Sigmoid colon (tissue), 7 donors: Measurements from ENCODE around the gene MEGF6. TPM values are rescaled to one million over a fixed set of nuclear protein-coding genes. Genes with fewer than 3 reads are reported as not detected.

ENCODE experiments used
- DNase-seq: peaks from one replicate; pipeline ENCODE4 v3.0.0-alpha.2; 2019
- H3K27ac ChIP-seq, 4 donors: fragments of 200-600 bp; sonication (generic); one replicate each; pipeline ENCODE4 v1.5.1; 2016 to 2019; ENCODE audit warnings: mild to moderate bottlenecking in 1 of 4
- H3K27me3 ChIP-seq, 3 donors: fragments of 200-600 bp; sonication (generic); one replicate each; pipeline ENCODE4 v1.5.1; 2019; ENCODE audit warnings: mild to moderate bottlenecking in 1 of 3
- H3K36me3 ChIP-seq, 4 donors: fragments of 200-600 bp; sonication (generic); one replicate each; pipeline ENCODE4 v1.5.1; 2016 to 2019
- H3K4me1 ChIP-seq, 4 donors: fragments of 200-600 bp; sonication (generic); one replicate each; pipeline ENCODE4 v1.5.1; 2017 to 2019
- H3K4me3 ChIP-seq, 4 donors: fragments of 200-600 bp; sonication (generic); one replicate each; pipeline ENCODE4 v1.5.1; 2017 to 2019; ENCODE audit warnings: mild to moderate bottlenecking in 2 of 4, moderate library complexity in 1 of 4
- H3K9me3 ChIP-seq, 4 donors: fragments of 200-600 bp in 3 of 4; sonication (generic) in 3 of 4; one replicate each; pipeline versions ENCODE4 v1.5.1 to v1.6.1; 2013 to 2019
- CTCF ChIP-seq, 4 experiments: fragments of 450-650 bp in 3 of 4; fragments of 200-600 bp in 1 of 4; IDR thresholded peaks; one replicate each; pipeline ENCODE4 v1.5.1; 2016 to 2019; ENCODE audit warnings: antibody characterized with exemption in 4 of 4, mild to moderate bottlenecking in 3 of 4, moderate library complexity in 2 of 4
- EP300 ChIP-seq, 4 donors: sonication (generic); formaldehyde crosslinking; IDR thresholded peaks; one replicate each; pipeline ENCODE4 v1.6.1; 2017; ENCODE audit warnings: antibody characterized with exemption in 4 of 4
- POLR2A ChIP-seq, 2 donors: fragments of 450-650 bp; IDR thresholded peaks; one replicate each; pipeline ENCODE4 v1.6.1; 2016; ENCODE audit warnings: antibody characterized with exemption in 2 of 2, mild to moderate bottlenecking in 2 of 2, moderate library complexity in 2 of 2
- POLR2AphosphoS5 ChIP-seq, 4 donors: sonication (generic); formaldehyde crosslinking; IDR thresholded peaks; one replicate each; pipeline ENCODE4 v1.6.1; 2017; ENCODE audit warnings: antibody characterized with exemption in 4 of 4
- WGBS, 2 donors: extraction: QIAGEN DNeasy Blood & Tissue Kit; methylation state at CpG; one replicate each; pipeline ENCODE4 v1.1.7; 2013; 5-methylcytosine and 5-hydroxymethylcytosine counted together
- intact Hi-C: fragments of 100-400 bp; cut with DNase I; formaldehyde crosslinking; loops from one replicate; pipeline ENCODE4 v1.15.1; 2023
- polyA plus RNA-seq, 3 donors: library from polyadenylated mRNA; stranded (reverse); fragments of 200-250 nt; gene quantifications; one replicate each; pipeline ENCODE4 v1.2.3, GENCODE V29; 2013
- total RNA-seq, 4 donors: library from RNA; depleted of rRNA; stranded (reverse); fragments of >200 nt; gene quantifications; one replicate each; pipeline ENCODE4 v1.1.0, GENCODE V29; 2016
- donor health status: healthy with polysubstance abuse.
- donor health status: Bipolar disorder and iron deficiency.
- donor health status: healthy.

The MEGF6 gene
- total and polyA plus RNA-seq, 7 donors: 2.4 to 31.9 (median 7.8) TPM; not detected in 1

DNA sequence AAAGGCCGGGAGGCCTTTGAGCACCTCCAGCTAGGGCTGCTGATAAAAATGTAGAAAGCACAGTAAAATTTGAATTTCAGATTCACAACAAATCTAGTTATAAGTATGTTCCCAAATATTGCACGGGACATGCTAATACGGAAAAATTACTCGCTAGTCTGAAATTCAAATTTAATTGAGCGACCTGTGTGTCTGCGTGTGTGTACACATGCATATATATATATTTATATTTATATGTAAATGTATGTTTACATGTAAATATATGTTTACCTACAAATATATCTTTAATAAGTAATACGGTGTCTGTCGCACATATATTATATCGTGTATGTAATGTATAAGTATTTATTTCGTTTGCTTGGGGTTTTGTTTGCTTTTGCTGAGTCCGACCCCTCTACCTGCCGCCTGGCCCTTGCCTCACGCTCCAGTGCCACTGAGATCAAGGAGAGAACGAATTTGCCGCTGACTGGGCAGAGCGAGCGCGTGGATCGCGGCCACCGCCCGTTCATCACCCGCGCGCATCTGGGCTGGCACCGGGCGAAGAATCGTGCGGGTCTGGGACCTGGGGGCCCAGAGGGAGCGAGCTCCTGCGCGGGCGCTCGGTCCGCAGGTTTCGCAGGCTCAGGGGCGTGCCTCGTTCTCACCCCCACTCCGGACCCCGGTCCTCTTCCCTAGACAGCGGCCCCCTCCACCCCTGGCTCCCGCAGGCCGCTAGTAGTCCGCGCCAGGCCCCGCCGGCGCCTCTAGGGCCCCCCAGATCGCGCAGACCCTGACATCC is 39.1 kb upstream of the MEGF6 start:
- TF ChIP-seq POLR2A (IDR thresholded peaks at IDR 0.05): no peak
- peak; percentile 49 to 83 (median 58) for TF ChIP-seq POLR2AphosphoS5 (IDR thresholded peaks at IDR 0.05)
- TF ChIP-seq CTCF (IDR thresholded peaks at IDR 0.05): no peak
- TF ChIP-seq EP300 (IDR thresholded peaks at IDR 0.05): no peak
- Histone ChIP-seq H3K9me3 (no peaks in the 10 kb centered on the region), H3K27me3 (peaks cover 29 to 52% (median 51%) of the 10 kb centered on the region in 3 donors), H3K27ac (no peak overlapping the region), H3K4me1 (peaks cover 0 to 39% (median 38%) of the 10 kb centered on the region in 4 donors), H3K36me3 (peaks cover 0 to 20% (median 5%) of the 10 kb centered on the region in 4 donors), H3K4me3 (peak overlapping the region in 3 of 4 donors; percentile 73 to 92 (median 85))
- WGBS, 2 donors: 10 to 20% methylated on average over 50 of the region's 50 CpGs
- DNase-seq: no peak
- intact Hi-C loops: loop anchor here (1.0 to 2.0 kb wide), 2 partner anchors 26 to 250 kb away; partner anchors contain the start of gene C1orf174

GRCh38 chr1:3649342-3650247 is 38.3 kb upstream of the MEGF6 start, which contains the start of gene WRAP73:
Gene WRAP73 (minus strand): TSS chr1:3650103. CDS start chr1:3649999, 104 bp downstream.
- WGBS, 2 donors: 1 to 3% methylated on average over 60 of the region's 60 CpGs
- Histone ChIP-seq H3K36me3 (peaks cover 0 to 28% (median 7%) of the 10 kb centered on the region in 4 donors), H3K27ac (peak within 1 kb of the TSS in 3 of 4 donors; percentile 38 to 50 (median 42)), H3K4me3 (peak within 1 kb of the TSS; percentile 73 to 92 (median 80)), H3K27me3 (peaks cover 29 to 43% (median 43%) of the 10 kb centered on the region in 3 donors), H3K4me1 (peaks cover 0 to 39% (median 38%) of the 10 kb centered on the region in 4 donors), H3K9me3 (no peaks in the 10 kb centered on the region)
- TF ChIP-seq CTCF (IDR thresholded peaks at IDR 0.05) (no peak), POLR2A (IDR thresholded peaks at IDR 0.05) (peak; percentile 75 to 83), EP300 (IDR thresholded peaks at IDR 0.05) (no peak), POLR2AphosphoS5 (IDR thresholded peaks at IDR 0.05) (peak; percentile 70 to 96 (median 88))
- intact Hi-C loops: loop anchor here (1.0 to 2.0 kb wide), 2 partner anchors 25 to 251 kb away; partner anchors contain the start of gene C1orf174
- DNase-seq: peak; percentile 93

GRCh38 chr1:3646596-3646995 is 35.3 kb upstream of the MEGF6 start:
- Histone ChIP-seq H3K27ac (no peak overlapping the region), H3K27me3 (peaks cover 12 to 13% (median 13%) of the 10 kb centered on the region in 3 donors), H3K4me1 (peaks cover 0 to 26% (median 24%) of the 10 kb centered on the region in 4 donors), H3K36me3 (peaks cover 0 to 44% (median 7%) of the 10 kb centered on the region in 4 donors), H3K4me3 (no peak overlapping the region), H3K9me3 (no peaks in the 10 kb centered on the region)
- TF ChIP-seq CTCF (IDR thresholded peaks at IDR 0.05) (no peak), POLR2A (IDR thresholded peaks at IDR 0.05) (no peak), EP300 (IDR thresholded peaks at IDR 0.05) (no peak), POLR2AphosphoS5 (IDR thresholded peaks at IDR 0.05) (no peak)
- DNase-seq: no peak
- WGBS, 2 donors: 97% methylated on average over 20 of the region's 20 CpGs
- intact Hi-C loops: no loop called here

GRCh38 chr1:3645666-3646355 is 34.5 kb upstream of the MEGF6 start:
- Histone ChIP-seq H3K27me3 (peaks cover 4 to 6% (median 5%) of the 10 kb centered on the region in 3 donors), H3K4me1 (peaks cover 0 to 18% (median 16%) of the 10 kb centered on the region in 4 donors), H3K27ac (no peak overlapping the region), H3K9me3 (no peaks in the 10 kb centered on the region), H3K36me3 (peaks cover 0 to 48% (median 7%) of the 10 kb centered on the region in 4 donors), H3K4me3 (no peak overlapping the region)
- WGBS, 2 donors: 96 to 97% methylated on average over 27 of the region's 27 CpGs
- no peak for DNase-seq
- TF ChIP-seq POLR2AphosphoS5 (IDR thresholded peaks at IDR 0.05) (no peak), EP300 (IDR thresholded peaks at IDR 0.05) (no peak), POLR2A (IDR thresholded peaks at IDR 0.05) (no peak), CTCF (IDR thresholded peaks at IDR 0.05) (no peak)
- intact Hi-C loops: no loop called here
